GM19324 (cell line): Measurements from ENCODE around the gene KRTAP4-7.
"Not testable (repeated sequence)": the region's sequence is repeated elsewhere in the genome, so short reads cannot be mapped to it uniquely, and the experiment has no call there.

Source experiments
- ATAC-seq: cut with Tn5 transposase; IDR thresholded peaks from one replicate; pipeline ENCODE4 v1.9.1; 2021; ENCODE audit warnings: mild to moderate bottlenecking, moderate library complexity; ENCODE audit not compliant: unreplicated experiment, low FRiP score

Gene KRTAP4-7

DNA sequence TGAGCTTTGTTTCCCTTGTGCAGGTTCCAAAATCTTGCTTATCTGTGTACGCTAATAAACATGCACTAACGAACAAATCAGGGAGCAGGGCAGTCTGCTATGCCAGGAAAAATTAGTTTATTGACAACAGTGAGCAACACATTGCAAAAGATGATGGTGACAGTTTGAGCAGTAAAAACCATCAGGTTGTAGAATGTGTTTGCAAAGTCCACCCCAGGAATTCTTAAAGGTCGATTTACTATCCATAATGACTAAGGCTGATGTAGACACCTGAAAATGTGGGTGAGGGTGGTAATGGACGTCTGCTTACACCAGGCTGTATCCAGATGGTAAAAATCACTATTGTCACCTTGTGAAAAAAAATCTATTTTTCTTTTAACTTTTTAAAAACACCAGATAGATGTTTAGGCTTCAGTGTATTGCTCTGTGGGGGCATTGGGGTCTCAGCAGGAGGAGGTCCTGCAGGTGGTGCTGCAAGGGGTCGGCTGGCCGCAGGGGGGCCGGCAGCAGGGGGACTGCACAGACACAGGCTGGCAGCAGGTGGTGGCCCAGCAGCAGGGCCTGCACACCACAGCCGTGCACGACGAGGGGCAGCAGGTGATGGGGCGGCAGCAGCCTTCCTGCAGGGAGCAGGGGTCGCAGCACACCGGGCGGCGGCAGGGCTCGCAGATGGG lies 18.8 kb upstream of the KRTAP4-7 start:
- ATAC-seq = not testable (repeated sequence)

DNA sequence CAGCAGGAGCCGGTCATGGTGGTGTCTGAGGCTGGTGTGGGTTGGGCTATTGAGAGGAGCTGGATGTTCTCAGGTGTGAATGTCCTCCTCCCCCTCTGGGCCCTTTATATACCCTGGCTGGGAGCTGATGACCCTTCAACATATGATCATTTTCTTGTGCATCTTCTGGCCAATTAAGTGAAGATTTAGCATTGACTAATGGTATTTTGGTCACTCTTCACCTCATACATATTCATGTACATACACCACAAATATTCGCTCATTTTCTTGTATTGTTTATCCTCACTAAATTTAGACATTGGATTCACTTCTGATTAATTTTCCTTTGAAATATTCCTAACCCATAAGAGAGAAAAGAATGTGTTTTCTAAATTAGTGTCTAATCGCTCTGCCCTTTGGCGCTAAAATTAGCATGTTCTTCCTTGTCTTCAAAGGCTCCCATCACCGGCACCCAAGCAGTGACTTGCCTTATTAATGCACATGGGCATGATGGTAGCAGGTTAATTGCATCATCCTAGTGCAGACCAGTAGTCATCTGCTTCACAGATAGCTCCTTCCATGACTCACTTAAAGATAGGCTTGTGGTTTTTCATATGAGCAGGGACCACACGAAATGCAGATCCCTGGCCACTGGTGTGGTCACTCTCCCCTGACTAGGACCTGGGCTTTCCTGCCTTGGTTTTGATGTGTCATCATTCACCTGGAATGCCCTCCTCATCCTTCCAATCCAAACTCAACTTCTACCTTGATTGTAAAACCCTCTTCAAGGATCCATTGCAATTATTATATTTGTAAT lies 17.9 kb upstream of the KRTAP4-7 start, which contains the start of gene KRTAP2-4:
Gene KRTAP2-4, minus strand, starts transcription at position 51 of the 796 bp plus-strand sequence. Its CDS starts 34 bp downstream, at position 17.
- no peak for ATAC-seq

DNA sequence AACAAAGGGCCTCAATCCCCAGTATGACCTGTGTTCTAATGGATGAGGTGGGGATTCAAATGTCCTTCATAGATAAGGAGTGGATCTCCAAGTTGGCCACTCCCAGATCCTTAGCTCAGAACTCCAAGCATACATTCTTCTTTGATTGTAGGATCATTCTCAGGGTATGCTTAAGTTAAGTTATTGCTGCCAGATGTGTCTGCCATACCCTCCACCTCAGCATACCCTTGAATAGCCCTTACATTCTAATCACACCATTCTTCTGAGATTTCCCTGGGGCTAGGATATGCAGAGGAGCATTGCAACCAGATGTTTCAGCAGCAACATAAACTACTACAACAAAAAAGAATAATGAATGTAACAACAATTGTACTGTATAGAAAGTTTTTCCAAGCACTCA lies 16.7 kb upstream of the KRTAP4-7 start:
- no peak for ATAC-seq

DNA sequence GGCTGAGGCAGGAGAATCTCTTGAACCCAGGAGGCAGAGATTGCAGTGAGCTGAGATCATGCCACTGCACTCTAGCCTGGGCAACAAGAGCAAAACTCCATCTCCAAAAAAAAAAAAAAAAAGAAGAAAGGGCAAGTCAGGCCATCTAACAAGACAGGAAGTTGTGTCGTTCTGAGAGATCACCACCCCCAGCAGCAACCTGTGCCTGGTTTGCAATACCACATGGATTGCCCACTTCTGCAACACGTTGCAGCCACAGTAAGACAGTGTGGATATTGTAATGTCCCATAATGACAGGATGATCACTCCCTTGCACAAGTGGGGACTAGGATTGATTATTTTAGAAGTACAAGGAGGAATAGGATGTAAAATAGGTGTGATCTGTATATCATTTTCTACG lies 14.9 kb upstream of the KRTAP4-7 start:
- ATAC-seq = no peak

DNA sequence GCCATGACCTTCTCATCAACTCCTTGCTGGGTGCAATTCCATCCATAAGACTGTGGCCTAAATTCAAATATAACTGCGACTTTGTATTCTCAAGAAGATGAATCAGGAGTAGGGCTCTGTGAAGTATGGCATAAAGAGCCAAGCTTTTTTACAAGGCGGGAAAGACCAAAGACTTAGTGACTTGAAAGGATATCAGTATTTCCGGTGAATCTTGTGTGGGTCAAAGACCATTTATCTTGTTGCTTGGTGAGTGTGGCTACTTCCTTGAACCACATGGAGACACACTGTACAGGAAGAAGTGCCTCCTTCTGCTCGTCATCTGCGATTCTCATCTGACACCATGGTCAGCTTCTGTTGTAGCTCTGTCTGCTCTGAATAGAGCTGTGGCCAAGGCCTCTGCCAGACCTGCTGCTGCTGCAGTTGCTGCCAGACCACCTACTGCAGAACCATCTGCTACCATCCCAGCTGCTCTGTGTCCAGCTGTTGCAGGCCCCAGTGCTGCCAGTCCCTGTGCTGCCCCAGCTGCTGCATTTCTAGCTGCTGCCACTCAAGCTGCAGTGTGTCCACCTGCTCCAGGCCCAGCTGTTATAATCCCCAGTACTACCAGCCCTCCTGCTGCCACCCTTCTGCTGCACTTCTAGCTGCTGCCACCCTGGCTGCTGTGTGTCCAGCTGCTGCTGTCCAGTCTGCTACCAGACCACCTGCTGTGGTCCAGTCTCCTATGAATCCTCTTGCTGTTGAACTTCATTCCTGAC lies 12.2 kb upstream of the KRTAP4-7 start:
- no peak for ATAC-seq

DNA sequence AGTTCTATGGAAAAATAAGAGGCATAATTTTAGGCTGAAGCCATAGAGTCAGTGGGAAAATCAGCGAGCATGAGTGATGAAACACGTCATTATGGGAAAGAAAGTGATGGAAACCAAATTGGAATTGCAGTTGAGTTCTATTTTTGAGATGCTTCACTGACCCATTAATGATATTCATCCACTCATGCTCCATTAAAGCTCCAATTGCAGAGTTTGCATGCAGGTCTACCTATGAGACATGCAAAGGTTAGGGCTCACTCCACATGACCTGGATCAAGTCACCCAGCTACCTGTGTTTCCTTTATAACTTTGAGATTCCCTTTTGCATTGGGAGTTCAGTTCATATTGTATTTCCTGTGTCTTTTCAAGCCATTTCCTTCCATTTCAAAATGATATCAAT lies 10.3 kb upstream of the KRTAP4-7 start:
- ATAC-seq = no peak

DNA sequence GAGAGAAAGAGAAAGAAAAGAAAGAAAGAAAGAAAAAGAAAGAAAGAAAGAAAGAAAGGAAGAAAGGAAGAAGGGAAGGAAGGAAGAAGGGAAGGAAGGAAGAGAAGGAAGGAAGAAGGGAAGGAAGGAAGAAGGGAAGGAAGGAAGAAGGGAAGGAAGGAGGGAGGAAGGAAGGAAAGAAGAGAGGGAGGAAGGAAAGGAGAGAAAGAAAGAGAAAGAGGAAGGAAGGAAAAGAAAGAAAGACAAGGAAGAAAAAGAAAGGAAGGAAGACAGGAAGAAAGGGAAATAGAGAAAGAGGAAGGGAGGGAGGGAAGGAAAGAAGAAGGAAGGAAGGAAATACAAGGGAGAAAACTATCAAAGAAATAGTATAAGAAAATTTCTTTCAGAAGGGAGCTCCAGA lies 7.2 kb upstream of the KRTAP4-7 start:
- ATAC-seq = no peak

DNA sequence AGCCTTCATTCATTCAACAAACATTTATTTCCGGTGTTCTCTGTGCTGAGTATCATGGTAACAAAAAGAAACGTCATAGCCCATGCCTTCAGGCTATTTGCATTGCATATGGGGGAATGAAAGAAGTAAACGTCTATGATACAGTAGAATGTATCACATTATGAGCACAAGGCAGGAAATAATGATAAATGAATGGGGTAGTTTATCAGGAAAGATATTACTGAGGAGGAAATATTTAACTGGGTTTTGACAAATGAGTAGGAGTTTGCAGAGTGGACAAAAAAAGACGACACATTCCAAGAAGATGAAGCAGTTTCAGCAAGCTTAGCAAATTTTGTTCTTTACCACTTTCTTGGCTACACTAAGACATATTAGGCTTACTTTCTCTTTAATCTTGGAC lies 1.3 kb upstream of the KRTAP4-7 start:
- ATAC-seq = no peak

DNA sequence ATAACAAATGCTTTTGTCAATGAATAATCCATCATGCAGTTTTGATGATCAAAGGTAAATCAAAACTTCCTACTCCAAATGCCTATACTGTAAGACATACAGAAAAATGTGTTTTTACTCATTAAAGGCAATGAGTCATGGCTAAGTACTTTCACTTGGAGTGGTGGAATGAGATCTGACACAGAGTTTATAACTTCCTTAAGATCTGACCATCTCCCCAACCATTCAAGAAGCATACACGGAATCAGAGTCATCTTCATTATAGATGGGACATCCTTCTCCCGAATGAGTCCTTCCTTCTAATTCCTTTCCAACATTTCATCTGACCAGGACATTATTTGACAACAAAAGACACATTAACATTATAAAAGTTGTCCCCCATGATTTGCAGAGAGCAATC lies 523 bp upstream of the KRTAP4-7 start:
- ATAC-seq = not testable (repeated sequence)

DNA sequence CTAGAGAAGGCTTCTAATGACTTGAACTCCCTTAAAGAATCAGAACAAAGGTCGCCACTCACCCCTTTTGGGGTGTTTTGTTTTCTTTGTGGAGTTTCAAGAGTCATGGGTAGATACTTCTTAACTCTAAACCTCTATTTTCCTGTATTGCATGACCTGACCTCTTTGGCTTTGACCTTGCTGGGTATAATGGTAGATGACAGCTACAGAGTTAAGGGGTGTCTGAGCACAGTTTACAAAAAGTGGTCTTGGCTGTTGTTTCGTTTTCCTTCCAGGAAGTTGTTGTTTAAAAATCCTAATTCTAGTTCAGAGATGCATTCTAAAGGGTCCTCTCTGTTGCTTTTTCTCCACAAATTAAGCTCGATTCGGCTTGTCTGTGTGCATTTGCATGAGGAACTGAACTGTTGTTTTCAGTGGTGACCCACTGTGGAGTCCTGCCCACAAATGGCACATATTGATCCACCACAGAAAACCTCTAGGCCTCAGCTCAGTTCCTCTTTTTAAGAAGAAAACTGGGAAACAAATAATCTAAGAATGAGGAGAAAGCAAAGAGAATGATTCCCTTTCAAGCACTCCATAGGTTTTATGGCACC lies 4.9 kb downstream of the KRTAP4-7 start:
- not testable (repeated sequence) for ATAC-seq

DNA sequence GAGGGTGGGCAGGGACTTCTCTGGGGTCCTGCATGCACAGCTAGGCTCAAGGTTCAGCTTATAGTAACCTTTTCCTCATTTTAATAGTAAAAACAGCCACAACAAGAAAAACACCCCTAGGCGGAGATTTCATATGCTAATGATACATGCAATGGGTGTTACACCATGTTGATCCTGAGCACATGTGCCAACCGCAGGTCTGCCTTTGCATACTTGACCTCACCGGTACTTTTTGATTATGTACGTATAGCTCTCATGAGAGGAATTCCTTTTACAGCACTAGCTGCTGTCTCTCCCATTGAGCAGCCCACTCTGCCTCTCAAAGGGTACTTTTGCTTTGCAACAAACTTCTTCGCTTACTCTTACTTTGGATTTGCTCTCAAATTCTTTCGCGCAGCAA lies 12.1 kb downstream of the KRTAP4-7 start:
- no peak for ATAC-seq

DNA sequence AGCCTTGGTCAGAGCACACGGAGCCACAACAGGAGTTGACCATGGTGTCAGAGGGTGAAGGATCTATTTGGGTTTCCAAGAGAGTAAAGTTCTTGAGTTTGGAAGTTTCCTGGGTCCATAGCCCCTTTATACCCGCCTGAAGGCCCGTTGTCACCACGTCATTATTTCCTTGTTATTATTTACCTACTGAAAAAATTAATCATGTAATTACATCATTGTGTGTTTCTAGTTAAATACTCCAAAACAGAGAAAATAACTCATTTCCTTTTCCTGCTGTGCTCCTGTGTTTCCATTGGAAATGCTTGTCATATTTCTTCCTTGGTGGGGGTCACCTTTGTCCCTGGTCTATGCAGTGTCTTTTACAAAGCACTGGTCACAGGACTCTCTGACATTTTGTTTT lies 14.1 kb downstream of the KRTAP4-7 start, which contains the start of gene KRTAP4-8:
Gene KRTAP4-8, minus strand, starts transcription at position 101 of the 400 bp plus-strand sequence. Its CDS starts 58 bp downstream, at position 43.
- ATAC-seq = no peak

DNA sequence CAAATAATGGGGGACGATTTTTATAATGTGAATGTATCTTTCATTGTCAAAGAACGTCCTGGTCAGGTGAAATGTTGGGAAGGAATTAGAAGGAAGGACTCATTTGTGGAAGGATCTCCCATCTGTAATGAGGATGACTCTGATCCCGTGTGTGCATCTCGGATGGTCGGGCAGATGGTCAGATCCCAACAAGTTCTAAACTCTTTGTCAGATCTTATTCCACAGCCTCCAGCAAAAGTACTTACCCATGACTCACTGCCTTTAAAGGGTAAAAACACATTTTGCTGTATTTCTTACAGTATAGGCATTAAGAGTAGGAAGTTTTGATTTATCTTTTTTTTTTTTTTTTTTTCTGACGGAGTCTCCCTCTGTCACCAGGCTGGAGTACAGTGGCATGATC lies 14.5 kb downstream of the KRTAP4-7 start:
- no peak for ATAC-seq

DNA sequence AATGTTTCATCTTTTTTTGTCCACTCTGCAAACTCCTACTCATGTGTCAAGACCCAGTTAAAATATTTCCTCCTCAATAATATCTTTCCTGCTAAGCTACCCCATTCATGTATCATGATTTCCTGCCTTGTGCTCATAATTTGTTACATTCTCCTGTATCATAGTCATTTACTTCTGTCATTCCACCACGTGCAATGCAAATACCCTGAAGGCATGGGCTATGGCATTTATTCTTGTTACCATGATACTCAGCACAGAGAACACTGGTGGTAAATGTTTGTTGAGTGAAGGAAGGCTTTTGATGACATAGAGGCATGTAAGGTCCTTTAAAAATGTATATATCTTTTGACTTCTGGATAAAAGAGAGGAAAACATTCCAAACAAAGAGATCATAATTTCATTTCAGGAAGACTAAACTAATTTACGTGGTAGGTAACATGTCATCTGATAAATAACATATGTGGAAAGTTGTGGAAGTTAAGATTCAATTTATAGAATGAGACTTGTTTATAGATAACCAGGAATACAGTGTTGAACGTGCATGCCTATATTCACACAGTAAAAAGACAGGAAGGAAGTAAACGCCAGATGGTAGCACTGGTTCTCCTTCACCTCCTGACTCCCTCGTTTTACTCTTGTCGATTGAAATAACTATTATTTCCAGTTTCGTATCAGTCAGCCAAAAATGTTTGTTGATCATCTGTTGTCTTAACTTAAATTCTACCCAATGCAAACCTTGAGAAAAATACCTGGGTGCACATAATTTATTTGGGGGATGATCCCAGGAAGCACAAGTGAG lies 15.9 kb downstream of the KRTAP4-7 start:
- not testable (repeated sequence) for ATAC-seq

DNA sequence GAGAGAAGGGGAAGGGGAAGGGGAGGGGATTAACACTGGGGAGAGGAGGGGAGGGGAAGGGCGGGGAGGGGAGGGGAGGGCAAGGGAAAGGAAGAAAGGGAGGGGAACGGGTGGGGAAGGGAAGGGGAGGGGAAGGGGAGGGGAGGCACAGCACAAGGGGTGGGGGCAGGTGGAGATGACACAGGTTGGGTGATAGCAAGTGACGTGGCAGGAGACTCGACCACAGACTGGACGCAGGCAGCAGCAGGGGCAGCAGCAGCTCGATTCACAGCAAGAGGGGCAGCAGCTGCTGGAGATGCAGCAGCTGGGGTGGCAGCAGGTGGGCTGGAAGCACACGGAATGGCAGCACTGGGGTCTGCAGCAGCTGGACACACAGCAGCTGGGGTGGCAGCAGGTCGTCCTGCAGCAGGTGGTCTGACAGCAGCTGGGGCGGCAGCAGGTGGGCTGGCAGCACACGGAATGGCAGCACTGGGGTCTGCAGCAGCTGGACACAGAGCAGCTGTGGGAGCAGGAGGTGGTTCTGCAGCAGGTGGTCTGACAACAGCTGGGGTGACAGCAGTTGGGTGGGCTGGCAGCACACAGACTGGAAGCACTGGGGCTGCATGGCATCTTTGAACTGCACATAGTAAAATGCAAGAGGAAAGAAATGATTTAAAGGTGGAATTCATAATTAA lies 17.8 kb downstream of the KRTAP4-7 start, which contains the start of gene KRTAP4-16:
Gene KRTAP4-16, minus strand, starts transcription at position 624 of the 674 bp plus-strand sequence. Its CDS starts 0 bp downstream, at position 624.
- ATAC-seq = no peak

DNA sequence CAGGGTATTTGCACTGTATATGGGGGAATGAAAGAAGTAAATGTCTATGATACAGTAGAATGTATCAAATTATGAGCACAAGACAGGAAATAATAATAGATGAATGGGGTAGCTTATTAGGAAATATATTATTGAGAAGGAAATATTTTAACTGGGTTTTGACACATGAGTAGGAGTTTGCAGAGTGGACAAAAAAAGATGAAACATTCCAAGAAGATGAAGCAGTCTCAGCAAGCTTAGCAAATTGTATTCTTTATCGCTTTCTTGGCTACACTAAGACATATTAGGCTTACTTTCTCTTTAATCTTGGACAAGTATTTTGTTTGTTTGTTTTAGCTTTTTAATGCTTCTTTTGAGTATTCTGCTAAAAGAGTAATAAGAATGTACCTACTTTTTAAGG lies 19.9 kb downstream of the KRTAP4-7 start:
- no peak for ATAC-seq

DNA sequence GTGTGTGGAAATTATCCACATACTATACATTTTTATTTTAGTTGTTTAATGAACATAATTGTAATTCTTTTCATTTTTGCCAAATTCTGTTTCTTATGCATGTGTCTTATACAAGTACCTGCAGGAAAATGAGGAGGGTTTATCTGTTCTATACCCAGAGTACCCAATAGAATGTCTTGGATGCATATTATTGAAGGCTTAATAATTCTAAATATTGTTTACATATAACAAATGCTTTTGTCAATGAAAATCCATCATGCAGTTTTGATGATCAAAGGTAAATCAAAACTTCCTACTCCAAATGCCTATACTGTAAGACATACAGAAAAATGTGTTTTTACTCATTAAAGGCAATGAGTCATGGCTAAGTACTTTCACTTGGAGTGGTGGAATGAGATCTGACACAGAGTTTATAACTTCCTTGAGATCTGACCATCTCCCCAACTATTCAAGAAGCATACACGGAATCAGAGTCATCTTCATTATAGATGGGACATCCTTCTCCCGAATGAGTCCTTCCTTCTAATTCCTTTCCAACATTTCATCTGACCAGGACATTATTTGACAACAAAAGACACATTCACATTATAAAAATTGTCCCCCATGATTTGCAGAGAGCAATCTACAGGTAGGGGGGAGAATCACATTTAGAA lies 20.6 kb downstream of the KRTAP4-7 start:
- ATAC-seq = not testable (repeated sequence)

DNA sequence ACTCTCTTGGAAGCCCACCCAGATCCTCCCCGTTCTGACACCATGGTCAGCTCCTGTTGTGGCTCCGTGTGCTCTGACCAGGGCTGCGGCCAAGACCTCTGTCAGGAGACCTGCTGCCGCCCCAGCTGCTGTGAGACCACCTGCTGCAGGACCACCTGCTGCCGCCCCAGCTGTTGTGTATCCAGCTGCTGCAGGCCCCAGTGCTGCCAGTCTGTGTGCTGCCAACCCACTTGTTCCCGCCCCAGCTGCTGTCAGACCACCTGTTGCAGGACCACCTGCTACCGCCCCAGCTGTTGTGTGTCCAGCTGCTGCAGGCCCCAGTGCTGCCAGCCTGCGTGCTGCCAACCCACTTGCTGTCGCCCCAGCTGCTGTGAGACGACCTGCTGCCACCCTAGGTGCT lies 21.4 kb downstream of the KRTAP4-7 start, which contains the start of gene KRTAP4-9:
Gene KRTAP4-9, plus strand, starts transcription at position 43 of the 400 bp plus-strand sequence. Its CDS starts 0 bp downstream, at position 43.
- not testable (repeated sequence) for ATAC-seq
